Measurements from ENCODE around the gene NXPH1.

DNA sequence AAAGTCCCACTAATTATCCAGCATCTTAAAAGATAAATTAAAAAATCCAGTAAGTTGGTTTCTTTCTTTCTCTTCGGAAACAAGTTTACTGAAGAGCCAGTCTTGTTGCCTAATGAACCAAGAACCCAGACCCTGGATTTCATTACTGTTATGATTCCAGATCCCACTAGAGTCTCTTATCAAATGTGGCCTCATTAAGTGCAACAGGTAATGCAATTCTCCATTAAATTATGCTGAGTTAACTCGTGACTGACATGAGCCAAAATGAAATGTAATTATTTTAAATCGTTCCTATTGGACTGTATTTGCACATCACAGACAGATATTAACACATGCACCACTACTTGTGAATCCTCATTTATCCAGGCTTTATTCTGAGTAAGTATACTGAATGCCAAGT lies 115.6 kb downstream of the NXPH1 start:
- no peak for TF ChIP-seq POLR2A (IDR thresholded peaks at IDR 0.05)
- TF ChIP-seq, protein P1, sequence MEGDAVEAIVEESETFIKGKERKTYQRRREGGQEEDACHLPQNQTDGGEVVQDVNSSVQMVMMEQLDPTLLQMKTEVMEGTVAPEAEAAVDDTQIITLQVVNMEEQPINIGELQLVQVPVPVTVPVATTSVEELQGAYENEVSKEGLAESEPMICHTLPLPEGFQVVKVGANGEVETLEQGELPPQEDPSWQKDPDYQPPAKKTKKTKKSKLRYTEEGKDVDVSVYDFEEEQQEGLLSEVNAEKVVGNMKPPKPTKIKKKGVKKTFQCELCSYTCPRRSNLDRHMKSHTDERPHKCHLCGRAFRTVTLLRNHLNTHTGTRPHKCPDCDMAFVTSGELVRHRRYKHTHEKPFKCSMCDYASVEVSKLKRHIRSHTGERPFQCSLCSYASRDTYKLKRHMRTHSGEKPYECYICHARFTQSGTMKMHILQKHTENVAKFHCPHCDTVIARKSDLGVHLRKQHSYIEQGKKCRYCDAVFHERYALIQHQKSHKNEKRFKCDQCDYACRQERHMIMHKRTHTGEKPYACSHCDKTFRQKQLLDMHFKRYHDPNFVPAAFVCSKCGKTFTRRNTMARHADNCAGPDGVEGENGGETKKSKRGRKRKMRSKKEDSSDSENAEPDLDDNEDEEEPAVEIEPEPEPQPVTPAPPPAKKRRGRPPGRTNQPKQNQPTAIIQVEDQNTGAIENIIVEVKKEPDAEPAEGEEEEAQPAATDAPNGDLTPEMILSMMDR (IDR thresholded peaks at IDR 0.05), result no peak
